GM18502 (cell line): ENCODE measurements around the gene CAMTA1.

Experiments
- ATAC-seq: cut with Tn5 transposase; IDR thresholded peaks from one replicate; pipeline ENCODE4 v1.9.1; 2021; ENCODE audit warnings: mild to moderate bottlenecking; ENCODE audit not compliant: unreplicated experiment, poor library complexity

Gene CAMTA1

DNA sequence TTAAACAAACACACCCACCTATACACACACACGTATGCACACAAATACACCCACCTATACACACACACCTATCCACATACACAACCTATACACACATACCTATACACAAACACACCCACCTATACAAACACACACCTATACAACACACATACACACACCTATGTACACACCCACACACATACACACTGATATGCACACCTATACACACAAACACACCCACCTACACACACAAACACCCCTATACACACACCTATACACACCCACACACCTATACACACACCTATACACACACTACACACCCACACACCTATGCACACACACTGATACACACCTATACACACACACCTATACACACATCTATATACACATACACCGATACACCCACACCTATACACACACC, 870.1 kb downstream of the CAMTA1 start:
- ATAC-seq, result no peak

DNA sequence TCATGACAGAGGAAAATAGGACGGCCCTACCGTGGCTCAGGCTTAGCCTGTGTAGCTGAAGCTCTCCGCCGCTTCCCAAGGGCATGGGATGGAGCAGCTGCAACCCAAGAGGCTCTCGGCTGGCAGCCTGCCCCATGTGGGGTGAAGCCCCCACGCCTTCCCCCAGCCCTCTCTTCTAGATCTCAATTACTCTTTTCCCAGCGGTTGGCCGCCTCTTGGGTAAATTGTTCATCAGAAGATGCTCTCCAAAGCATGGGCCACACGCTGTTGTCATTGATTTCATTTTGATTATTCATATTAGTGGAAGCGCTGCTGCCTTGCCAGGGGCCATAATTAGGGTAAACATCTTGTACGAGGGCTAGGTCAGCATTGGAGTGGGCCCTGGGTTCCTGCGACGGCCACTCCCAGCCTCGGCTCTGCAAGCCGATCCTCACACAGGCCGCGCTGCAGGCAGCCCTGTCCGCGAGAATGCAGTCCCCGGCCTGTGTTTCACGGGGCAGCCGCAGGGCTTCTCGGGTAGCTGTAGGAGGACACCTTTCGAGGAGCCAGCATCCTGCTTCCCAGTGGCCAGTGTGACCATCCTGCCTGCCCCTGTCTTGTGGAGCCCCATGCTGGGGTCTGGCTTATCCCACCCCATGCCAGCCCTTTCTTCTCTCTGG, 871.4 kb downstream of the CAMTA1 start:
- no peak for ATAC-seq

DNA sequence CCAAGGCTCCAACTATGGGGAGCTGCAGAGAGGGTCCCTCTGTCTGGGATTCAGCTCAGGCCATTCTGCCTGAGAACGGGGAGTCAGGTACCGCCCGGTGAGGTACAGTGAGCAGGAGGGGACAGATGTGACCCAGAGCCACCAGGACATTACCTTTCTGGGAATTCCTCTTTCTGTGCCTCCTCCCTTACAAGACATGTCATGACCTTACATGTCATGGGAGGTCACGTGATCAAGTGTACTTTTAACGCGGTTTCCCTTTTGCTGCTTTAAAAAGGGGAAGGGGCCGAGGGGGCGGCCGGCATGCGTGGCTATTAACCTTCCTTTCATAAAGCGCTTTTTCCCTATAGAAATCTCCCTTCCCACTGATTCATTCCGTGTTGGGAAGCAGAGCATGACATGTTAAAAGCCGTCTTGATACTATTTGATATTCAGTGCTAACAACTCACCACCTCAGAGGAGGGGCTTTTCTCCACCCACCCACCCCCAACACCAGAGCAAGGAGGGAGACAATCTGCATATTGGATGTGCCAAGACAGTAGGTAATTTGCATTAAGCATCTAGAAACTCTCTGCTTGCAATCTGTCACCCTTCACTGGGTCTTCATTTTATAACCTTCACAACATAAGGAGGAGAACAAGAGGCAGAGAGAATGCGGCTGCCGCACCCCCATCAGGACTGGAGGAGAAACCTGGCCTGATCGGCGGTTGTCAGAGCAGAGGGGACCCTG, 872.2 kb downstream of the CAMTA1 start:
- no peak for ATAC-seq

DNA sequence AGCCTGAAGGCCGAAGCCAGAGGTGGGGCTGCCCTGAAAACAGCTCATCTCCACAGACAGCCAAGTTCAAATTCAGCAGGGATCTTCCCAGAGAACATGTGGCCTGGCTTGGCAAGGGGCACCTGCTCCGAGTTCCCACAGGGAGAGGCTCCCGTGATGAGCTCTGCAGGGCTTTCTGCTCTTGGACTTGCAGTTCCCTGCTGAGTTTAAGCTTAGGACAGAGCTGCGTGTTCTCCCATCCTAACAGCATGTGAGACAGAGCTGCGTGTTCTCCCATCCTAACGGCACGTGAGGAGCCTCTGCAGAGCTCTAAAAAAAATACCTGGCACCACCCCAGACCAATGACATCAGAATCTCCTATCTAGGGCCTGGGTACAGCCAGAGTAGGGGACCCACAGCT, 872.8 kb downstream of the CAMTA1 start:
- no peak for ATAC-seq

DNA sequence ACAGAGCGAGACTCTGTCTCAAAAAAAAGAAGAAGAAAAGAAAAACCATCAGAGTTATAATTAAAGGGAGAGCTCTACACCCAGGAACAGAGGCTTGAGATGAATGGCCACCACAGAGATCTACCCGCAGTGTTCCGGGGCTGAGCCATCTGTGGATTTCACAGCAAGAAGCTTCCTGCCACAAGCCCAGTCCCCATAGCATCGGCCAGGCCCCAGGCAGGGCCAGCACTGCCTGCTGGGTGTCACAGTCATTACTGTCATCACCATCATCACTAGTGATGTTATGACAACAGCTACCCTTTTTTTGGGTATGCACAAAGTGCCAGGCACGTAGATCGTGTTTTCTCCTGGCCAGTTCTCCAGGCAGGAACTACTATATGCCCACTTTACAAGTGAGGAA, 874.3 kb downstream of the CAMTA1 start:
- no peak for ATAC-seq

DNA sequence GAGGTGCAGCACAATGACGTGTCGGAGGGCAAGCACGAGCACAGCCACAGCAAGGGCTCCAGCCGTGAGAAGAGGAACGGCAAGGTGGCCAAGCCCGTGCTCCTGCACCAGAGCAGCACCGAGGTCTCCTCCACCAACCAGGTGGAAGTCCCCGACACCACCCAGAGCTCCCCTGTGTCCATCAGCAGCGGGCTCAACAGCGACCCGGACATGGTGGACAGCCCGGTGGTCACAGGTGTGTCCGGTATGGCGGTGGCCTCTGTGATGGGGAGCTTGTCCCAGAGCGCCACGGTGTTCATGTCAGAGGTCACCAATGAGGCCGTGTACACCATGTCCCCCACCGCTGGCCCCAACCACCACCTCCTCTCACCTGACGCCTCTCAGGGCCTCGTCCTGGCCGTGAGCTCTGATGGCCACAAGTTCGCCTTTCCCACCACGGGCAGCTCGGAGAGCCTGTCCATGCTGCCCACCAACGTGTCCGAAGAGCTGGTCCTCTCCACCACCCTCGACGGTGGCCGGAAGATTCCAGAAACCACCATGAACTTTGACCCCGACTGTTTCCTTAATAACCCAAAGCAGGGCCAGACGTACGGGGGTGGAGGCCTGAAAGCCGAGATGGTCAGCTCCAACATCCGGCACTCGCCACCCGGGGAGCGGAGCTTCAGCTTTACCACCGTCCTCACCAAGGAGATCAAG, 878.3 kb downstream of the CAMTA1 start:
- no peak for ATAC-seq

DNA sequence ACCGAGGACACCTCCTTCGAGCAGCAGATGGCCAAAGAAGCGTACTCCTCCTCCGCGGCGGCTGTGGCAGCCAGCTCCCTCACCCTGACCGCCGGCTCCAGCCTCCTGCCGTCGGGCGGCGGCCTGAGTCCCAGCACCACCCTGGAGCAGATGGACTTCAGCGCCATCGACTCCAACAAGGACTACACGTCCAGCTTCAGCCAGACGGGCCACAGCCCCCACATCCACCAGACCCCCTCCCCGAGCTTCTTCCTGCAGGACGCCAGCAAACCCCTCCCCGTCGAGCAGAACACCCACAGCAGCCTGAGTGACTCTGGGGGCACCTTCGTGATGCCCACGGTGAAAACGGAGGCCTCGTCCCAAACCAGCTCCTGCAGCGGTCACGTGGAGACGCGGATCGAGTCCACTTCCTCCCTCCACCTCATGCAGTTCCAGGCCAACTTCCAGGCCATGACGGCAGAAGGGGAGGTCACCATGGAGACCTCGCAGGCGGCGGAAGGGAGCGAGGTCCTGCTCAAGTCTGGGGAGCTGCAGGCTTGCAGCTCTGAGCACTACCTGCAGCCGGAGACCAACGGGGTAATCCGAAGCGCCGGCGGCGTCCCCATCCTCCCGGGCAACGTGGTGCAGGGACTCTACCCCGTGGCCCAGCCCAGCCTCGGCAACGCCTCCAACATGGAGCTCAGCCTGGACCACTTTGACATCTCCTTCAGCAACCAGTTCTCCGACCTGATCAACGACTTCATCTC, 879.1 kb downstream of the CAMTA1 start:
- no peak for ATAC-seq

DNA sequence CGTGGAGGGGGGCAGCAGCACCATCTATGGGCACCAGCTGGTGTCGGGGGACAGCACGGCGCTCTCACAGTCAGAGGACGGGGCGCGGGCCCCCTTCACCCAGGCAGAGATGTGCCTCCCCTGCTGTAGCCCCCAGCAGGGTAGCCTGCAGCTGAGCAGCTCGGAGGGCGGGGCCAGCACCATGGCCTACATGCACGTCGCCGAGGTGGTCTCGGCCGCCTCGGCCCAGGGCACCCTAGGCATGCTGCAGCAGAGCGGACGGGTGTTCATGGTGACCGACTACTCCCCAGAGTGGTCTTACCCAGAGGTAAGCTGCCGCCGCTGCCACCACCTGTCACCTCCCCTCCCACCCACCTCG, 879.6 kb downstream of the CAMTA1 start:
- no peak for ATAC-seq

DNA sequence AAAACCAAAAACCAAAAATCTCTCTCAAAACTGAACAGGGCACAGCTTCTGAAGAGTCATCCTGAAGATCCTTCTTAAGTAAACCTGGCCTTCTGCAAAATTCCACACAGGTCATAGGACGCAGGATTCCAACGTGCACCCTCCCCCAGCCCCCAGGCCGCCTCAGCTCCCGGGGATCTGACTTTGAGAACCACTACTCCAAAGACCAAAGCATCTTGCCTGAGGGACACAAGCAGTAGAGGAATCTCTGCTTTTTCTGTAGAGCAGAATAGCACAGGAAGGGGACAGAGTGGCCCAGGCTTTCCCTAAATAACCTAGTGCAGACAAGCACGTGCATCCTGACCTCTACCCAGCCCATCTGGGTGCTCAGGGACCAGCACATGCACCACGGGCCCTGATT, 881.0 kb downstream of the CAMTA1 start:
- no peak for ATAC-seq

DNA sequence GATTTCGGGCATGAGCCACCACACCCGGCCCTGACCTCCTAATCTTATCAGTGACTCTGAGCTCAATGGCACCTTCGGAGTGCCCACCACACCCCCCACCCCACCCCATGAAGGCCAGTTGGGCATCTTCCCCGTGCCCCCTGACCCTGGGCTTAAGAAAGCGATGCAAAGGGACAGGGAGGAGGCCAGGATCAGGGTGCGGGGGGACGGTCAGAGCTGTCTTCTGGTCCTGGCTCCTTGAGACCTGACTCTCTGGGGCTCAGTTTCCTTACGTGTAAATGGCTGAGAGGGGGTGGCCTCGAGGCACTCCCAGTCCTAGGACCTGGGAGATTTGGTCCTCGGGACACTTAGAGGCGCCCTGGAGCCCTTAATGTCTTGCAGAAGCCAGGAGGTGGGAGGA, 881.9 kb downstream of the CAMTA1 start:
- ATAC-seq, result no peak

DNA sequence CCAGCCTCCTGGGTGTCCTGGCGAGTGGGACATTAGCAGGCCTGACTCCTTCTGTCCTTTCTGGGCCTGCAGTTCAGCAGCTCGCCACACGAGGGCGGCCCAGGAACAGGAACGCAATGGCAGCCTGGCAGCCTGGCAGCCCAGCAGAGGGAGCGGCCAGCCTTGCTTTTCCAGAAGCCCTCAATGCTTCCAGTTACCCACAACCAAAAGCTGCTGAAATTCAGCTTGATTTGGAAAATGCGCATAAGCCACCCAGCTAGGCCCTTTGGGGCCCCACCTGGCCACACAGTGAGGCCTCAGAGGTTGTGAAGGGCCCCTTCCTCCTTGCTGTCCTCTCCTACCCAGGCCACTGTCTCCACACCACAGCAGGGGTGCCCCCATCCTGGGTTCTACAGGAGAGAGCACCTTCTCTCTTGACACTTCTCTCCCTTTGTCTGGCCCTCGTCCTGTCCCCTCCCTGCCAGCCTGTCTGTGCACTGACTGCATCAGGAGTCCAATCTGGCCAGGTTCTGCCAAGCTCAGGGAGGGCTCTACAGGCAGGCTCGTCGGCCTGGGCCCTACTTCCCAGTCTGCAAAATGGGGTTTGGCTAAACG, 882.5 kb downstream of the CAMTA1 start:
- ATAC-seq, result peak; percentile 57

DNA sequence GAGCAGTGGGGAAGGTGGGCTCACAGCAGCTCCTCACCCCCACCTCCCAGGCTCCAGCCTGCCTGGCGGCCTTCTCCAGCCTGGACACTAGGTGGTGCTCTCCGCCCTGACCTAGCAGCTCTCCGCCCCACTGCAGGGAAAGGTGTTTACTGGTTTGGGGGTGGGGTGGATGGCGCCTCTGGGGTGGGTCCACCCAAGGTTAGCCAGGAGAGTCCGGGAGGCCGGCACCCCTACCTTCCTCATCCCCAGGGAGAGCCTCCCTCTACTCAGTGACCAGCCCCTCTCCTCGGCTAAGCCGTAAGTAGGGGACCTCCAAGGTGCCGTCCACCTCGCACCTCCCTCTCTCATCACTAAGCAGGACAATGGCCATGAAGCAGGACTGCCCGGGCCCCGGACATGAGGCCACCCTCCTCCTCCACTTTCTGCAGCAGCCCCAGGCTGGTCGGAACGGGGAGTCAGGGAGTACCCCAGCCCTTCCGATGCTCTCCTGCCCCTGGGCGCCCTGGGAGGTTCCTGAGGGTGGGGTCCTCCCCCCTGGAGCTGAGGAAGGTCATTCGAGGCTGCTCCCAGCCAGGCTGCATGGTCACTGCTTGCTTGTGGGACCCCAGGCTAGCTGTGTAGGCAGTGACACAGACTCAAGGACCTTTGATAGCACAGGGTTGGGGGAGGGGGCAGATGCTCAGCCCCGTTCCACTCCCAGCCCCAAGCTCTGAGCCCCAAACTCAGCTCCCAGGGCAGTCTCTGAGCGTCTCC, 884.5 kb downstream of the CAMTA1 start:
- ATAC-seq, result no peak

DNA sequence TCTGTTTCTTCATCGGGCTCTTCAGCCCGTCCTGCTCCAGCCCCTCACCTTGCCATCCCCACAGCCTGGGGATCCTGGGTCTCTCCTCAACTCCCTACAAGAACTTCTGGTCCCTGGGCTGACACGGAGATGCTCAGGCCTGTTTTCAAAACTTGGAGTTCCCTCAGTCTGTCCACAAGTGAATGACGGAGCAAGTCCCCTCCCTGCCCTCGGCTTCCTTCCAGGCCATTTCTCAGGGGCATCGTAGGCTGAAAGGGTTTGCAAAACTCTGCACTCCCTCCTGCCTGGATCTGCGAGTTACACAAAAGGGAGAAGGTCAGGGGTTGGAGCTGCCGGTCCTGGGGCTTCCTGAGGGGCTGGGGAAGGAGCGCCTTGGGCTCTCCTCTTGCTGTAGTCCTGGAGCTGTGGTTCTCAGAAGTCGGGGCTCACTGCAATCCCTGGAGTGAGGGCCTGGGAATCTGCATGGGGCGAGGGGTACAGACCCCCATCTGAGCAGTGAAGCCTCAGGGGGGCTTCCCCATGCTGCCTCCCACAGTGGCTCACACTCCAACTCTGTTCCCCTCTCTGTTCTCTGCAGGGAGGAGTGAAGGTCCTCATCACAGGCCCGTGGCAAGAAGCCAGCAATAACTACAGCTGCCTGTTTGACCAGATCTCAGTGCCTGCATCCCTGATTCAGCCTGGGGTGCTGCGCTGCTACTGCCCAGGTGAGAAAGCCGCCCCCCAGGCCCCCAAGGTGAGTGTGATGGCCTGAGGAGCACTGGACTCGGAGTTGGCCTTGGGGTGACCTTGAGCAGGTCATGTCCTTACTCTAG, 885.3 kb downstream of the CAMTA1 start:
- ATAC-seq, result no peak

DNA sequence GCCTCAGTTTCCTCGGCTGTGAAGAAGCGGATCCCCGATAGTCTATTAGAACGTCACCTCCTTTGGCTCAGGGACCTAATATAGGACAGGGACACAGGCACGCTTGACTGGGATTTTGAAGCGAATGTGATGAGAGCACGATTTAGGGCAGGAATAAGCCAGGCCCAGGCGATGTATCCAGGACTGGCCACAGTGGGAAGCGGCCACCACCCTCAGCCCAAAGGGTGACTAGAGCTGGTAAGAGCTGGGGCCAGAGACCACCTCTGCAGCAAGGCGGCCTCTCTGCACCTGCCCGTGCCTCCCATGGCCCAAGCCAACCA, 885.9 kb downstream of the CAMTA1 start:
- no peak for ATAC-seq

DNA sequence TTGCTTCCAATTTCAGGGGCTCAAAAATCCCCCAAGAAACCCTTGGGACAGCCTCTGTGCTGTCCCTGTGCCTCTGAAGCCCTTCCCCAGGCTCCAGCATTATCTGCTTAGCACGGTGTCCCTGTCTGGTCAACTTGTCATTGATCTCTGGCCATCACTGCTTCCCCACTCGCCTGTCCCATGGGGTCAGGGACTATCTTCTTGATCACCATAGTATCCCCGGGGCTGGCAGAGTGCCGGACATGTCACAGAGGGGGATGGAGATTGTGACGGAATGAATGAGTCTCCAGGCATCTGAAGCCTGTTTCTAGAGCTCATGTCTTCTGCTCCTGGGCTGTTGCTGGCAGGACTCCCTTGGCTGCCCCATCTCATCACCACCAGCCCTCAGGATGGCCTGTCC, 886.4 kb downstream of the CAMTA1 start:
- no peak for ATAC-seq

DNA sequence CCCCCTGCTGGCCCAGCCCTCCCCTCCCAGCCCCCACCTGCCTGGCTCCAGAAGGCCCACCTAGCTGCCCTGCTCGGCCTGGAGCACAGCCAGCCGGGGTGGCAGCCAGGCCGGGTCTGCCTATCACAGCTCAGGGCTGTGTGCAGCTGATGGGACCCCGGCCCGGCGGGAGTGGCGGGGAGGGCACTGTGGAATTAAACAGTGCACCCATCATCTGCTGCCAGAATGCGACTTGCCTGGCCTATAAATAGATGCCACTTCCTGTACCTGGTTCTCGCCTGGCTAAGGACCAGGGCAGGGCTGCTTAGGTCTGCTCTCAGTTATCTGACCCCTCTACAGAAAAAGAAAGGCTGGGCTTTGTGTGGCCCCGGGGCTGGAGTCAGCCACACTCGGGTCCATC, 887.6 kb downstream of the CAMTA1 start:
- no peak for ATAC-seq

DNA sequence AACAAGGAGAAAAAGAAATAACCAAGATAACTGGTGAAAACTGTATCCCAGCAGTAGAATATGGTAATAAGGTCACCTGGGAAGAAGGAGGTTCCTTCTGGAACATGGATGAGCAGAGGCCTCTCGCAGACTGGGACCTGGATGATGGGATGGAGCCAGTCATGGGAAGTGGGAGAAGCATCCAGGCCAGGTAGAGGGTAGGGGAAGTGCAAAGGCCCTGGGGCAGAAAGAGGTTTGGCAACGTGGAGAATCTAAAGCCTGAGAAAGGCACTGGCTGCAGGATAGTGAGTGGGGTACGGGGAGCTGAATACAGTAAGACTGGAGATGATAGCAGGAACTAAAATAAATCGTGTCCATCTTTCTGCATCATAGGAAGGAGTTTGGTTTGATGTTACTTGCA, 889.7 kb downstream of the CAMTA1 start:
- ATAC-seq, result no peak

DNA sequence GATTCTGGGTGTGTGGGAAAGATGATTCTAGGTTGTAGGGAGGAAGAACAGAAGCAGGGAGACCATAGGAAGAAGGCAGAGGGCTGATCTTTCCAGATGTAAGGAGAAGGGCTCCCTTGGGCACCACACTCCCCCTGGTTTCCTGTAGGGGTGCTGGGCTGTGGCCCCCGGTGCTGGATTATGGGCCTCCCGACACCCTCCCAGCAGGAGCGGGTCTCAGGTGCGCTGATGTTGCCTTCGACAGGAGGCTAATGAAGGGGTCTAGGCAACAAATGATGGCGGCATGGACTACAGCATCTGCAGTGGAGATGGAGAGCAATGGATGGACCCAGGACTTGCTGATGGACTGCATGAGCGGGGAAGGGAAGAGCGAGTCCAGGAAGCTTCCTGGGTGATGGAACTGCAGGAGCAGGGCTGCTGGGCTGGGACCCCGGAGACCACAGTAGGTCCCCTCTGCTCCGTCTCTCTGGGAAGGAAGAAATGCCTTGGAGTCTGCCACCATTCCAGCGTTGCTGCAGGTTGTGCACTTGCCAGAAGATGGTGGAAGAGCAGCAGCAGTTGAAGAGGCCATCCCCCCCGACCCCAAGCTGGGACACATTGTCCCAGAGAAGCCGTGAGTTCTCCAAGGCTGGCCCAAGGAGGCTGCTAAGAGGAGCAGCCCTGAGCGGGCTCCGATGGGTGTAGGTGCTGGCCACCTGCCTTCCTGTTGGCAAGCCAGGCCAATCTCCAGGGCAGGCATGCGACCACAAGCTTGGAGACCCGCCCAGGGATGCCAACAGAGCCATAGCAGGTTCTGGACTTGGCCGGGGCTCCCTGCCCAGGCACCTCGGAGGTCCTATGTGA, 890.4 kb downstream of the CAMTA1 start:
- no peak for ATAC-seq
